A549 (cell line): ENCODE results near the gene CDH6. TPM values are rescaled to one million over a fixed set of nuclear protein-coding genes. Genes with fewer than 3 reads are reported as not detected.

ENCODE experiments used
- ATAC-seq, 2 experiments: fragments of 200-7000 bp in 1 of 2; fragments of >200 bp in 1 of 2; cut with Nextera tagmentation in 1 of 2; cut with Tn5 transposase in 1 of 2; 3 replicates each; pipeline versions ENCODE4 v1.8.0 to v1.9.1; 2018 to 2020; ENCODE audit warnings: mild to moderate bottlenecking in 1 of 2, moderate library complexity in 1 of 2
- CTCF ChIA-PET: fragments of 300-600 bp; sonication (Branson Sonifier 250); formaldehyde crosslinking; extraction: SDS; loops from one replicate; lab custom pipeline; 2021; ENCODE audit warnings: antibody characterized with exemption, inconsistent platforms; lab: Yijun Ruan, JAX
- POLR2A ChIA-PET: fragments of 350-600 bp; formaldehyde crosslinking; extraction: SDS; loops from one replicate; lab custom pipeline; 2021; ENCODE audit warnings: antibody characterized with exemption, inconsistent platforms; lab: Yijun Ruan, JAX
- DNase-seq, 2 experiments: peaks; one replicate each; pipeline versions ENCODE4 v3.0.0 to v3.0.0-alpha.2; 2011 to 2016; ENCODE audit warnings: low read depth in 1 of 2, low spot score in 1 of 2
- FAIRE-seq: peaks from 2 replicates; lab custom pipeline; 2011; peaks lifted over from hg19 to GRCh38; lab: Jason Lieb, UNC
- H3K27ac ChIP-seq, 2 experiments: fragments of >200 bp; sonication (Bioruptor Twin); formaldehyde crosslinking; 3 replicates each; pipeline ENCODE4 v1.5.1; 2016 to 2017
- H3K4me1 ChIP-seq: fragments of >200 bp; sonication (Bioruptor Twin); formaldehyde crosslinking; 3 replicates; pipeline ENCODE4 v1.6.1; 2016
- H3K4me2 ChIP-seq: fragments of >200 bp; sonication (Bioruptor Twin); formaldehyde crosslinking; 3 replicates; pipeline ENCODE4 v1.6.1; 2016
- H3K4me3 ChIP-seq: fragments of >200 bp; sonication (Bioruptor Twin); formaldehyde crosslinking; 3 replicates; pipeline ENCODE4 v1.5.1; 2016
- H3K9me3 ChIP-seq: fragments of >200 bp; sonication (Bioruptor Twin); formaldehyde crosslinking; 3 replicates; pipeline ENCODE4 v1.6.1; 2016
- ATOH8 ChIP-seq: fragments of 250-450 bp; sonication (Bioruptor Pico); IDR thresholded peaks from 2 replicates; pipeline ENCODE4 v1.5.0; 2020; ENCODE audit warnings: low read depth, mild to moderate bottlenecking, moderate library complexity
- BCL3 ChIP-seq: fragments of >200 bp; sonication (Bioruptor Twin); formaldehyde crosslinking; IDR thresholded peaks from 3 replicates; pipeline ENCODE4 v1.6.1; 2016
- CHD2 ChIP-seq: fragments of 150-350 bp; IDR thresholded peaks from 2 replicates; pipeline ENCODE4 v1.6.1; 2014; ENCODE audit warnings: low read length; ENCODE audit not compliant: partially characterized antibody
- CHD4 ChIP-seq: fragments of 200-600 bp; sonication (generic); IDR thresholded peaks from 2 replicates; pipeline ENCODE4 v1.6.1; 2016; ENCODE audit warnings: antibody characterized with exemption, mild to moderate bottlenecking, borderline replicate concordance
- CTCF ChIP-seq: fragments of >200 bp; sonication (Bioruptor Twin); formaldehyde crosslinking; IDR thresholded peaks from 3 replicates; pipeline ENCODE4 v1.5.1; 2016
- E2F6 ChIP-seq: IDR thresholded peaks from 2 replicates; pipeline ENCODE4 v1.6.1; 2012; ENCODE audit warnings: low read depth, borderline replicate concordance
- EHMT2 ChIP-seq: fragments of 200-600 bp; sonication (generic); IDR thresholded peaks from 2 replicates; pipeline ENCODE4 v1.6.1; 2016; ENCODE audit warnings: antibody characterized with exemption, low read depth, mild to moderate bottlenecking, moderate library complexity
- ESRRA ChIP-seq: fragments of 150-350 bp; IDR thresholded peaks from 2 replicates; pipeline ENCODE4 v1.6.1; 2014; ENCODE audit warnings: mild to moderate bottlenecking, low read length, borderline replicate concordance
- HDAC2 ChIP-seq: fragments of 200-600 bp; sonication (generic); IDR thresholded peaks from 2 replicates; pipeline ENCODE4 v1.6.1; 2016
- HEYL ChIP-seq: fragments of 250-450 bp; sonication (Bioruptor Pico); IDR thresholded peaks from 2 replicates; pipeline ENCODE4 v1.8.0; 2021; ENCODE audit warnings: mild to moderate bottlenecking, moderate library complexity
- HOXB5 ChIP-seq: fragments of 250-450 bp; sonication (Bioruptor Pico); IDR thresholded peaks from 2 replicates; pipeline ENCODE4 v1.5.0; 2020; ENCODE audit warnings: mild to moderate bottlenecking, moderate library complexity
- JUNB ChIP-seq: fragments of >200 bp; sonication (Bioruptor Twin); formaldehyde crosslinking; IDR thresholded peaks from 2 replicates; pipeline ENCODE4 v1.6.1; 2016
- KDM1A ChIP-seq: fragments of 200-600 bp; sonication (generic); IDR thresholded peaks from 2 replicates; pipeline ENCODE4 v1.6.1; 2016; ENCODE audit warnings: low read depth, mild to moderate bottlenecking
- MAX ChIP-seq: IDR thresholded peaks from 2 replicates; pipeline ENCODE4 v1.6.1; 2012
- NR3C1 ChIP-seq: fragments of >200 bp; sonication (Bioruptor Twin); formaldehyde crosslinking; IDR thresholded peaks from 3 replicates; pipeline ENCODE4 v1.6.1; 2017
- PBX3 ChIP-seq: IDR thresholded peaks from 2 replicates; pipeline ENCODE4 v1.6.1; 2012
- RAD21 ChIP-seq, 2 experiments: fragments of >200 bp in 1 of 2; sonication (Bioruptor Twin) in 1 of 2; formaldehyde crosslinking in 1 of 2; IDR thresholded peaks in 1 of 2; conservative IDR thresholded peaks in 1 of 2; 2 replicates in 1 of 2; 3 replicates in 1 of 2; pipeline ENCODE4 v1.6.1; 2012 to 2018; ENCODE audit warnings: inconsistent platforms in 1 of 2
- RCOR1 ChIP-seq: fragments of 150-350 bp; IDR thresholded peaks from 2 replicates; pipeline ENCODE4 v1.6.1; 2014; ENCODE audit warnings: antibody characterized with exemption, low read length, low read depth
- REST ChIP-seq: fragments of 200-600 bp; sonication (generic); IDR thresholded peaks from 2 replicates; pipeline ENCODE4 v1.6.1; 2016; ENCODE audit warnings: antibody characterized with exemption, mild to moderate bottlenecking, moderate library complexity
- SREBF2 ChIP-seq: fragments of 450-650 bp; IDR thresholded peaks from 2 replicates; pipeline ENCODE4 v1.6.1; 2014; ENCODE audit warnings: mild to moderate bottlenecking, moderate library complexity
- TFCP2L1 ChIP-seq: fragments of 250-450 bp; sonication (Bioruptor Pico); IDR thresholded peaks from 2 replicates; pipeline ENCODE4 v1.5.0; 2021; ENCODE audit warnings: mild to moderate bottlenecking
- TP53 ChIP-seq: fragments of 250-450 bp; sonication (Bioruptor Pico); IDR thresholded peaks from 2 replicates; pipeline ENCODE4 v1.5.0; 2021; ENCODE audit warnings: mild to moderate bottlenecking, moderate library complexity
- ZFP36 ChIP-seq: fragments of 450-650 bp; IDR thresholded peaks from 2 replicates; pipeline ENCODE4 v1.6.1; 2014; ENCODE audit warnings: borderline replicate concordance; ENCODE audit not compliant: partially characterized antibody
- WGBS: methylation state at CpG from one replicate; pipeline ENCODE4 v1.1.6; 2017; ENCODE audit errors: missing lambda C conversion rate; 5-methylcytosine and 5-hydroxymethylcytosine counted together
- polyA plus RNA-seq, 4 experiments: library from polyadenylated mRNA; depleted of rRNA in 3 of 4; stranded (reverse); fragments of >200 nt; fragmentation: RNase III in 1 of 4; extraction: RNeasy Plus Mini Kit Qiagen cat#74134 plus additional on column Dnase treatment in 1 of 4; gene quantifications; 2 replicates in 3 of 4; 3 replicates in 1 of 4; pipeline ENCODE4 v1.2.3, GENCODE V29; 2011 to 2017

The CDH6 gene
- polyA plus RNA-seq, 2 of the 4 experiments (the other 2 are of a cell fraction): 0.25 to 0.61 TPM

GRCh38 chr5:31185951-31186350 lies 7.5 kb upstream of the CDH6 start (continued):
- no peak for TF ChIP-seq REST
- TF ChIP-seq HOXB5: no peak
- no peak for TF ChIP-seq MAX
- no peak for TF ChIP-seq TP53 (CRISPR knock-in tag)
- no peak for TF ChIP-seq EHMT2

- Histone ChIP-seq H3K27ac (no peak overlapping the region), H3K9me3 (no peaks in the 10 kb centered on the region), H3K4me1 (no peaks in the 10 kb centered on the region), H3K4me3 (no peak overlapping the region), H3K4me2 (no peak overlapping the region)
- DNase-seq (peak; percentile 25 to 38), FAIRE-seq (no peak), ATAC-seq (0 out of 6 replicates have a peak, but pooled peaks of 1 of the 2 experiments have one; percentile 59)
- WGBS: 11% methylated on average over 5 of the region's 5 CpGs
- POLR2A ChIA-PET: no interaction called here
- CTCF ChIA-PET: interaction anchor here (0.6 to 3.3 kb wide), 11 partner anchors 9 to 1184 kb away, joined by 3 to 14 read pairs (median 6); no protein-coding TSS in a partner anchor
- TF ChIP-seq CHD2: no peak
- TF ChIP-seq TFCP2L1: no peak
- TF ChIP-seq REST: peak; percentile 57; the same call in 1 of the 2 replicates
- TF ChIP-seq SREBF2: no peak
- no peak for TF ChIP-seq KDM1A
- no peak for TF ChIP-seq MAX
- no peak for TF ChIP-seq ZFP36
- no peak for TF ChIP-seq HEYL (CRISPR knock-in tag)
- no peak for TF ChIP-seq CHD4
- TF ChIP-seq PBX3: no peak
- peak; percentile 45 to 50 for TF ChIP-seq RAD21 (conservative IDR thresholded peaks at IDR 0.05 in 1 of 2, IDR thresholded peaks at IDR 0.05 in 1 of 2)
- no peak for TF ChIP-seq ESRRA
- no peak for TF ChIP-seq RCOR1
- no peak for TF ChIP-seq JUNB
- no peak for TF ChIP-seq E2F6
- no peak for TF ChIP-seq ATOH8 (CRISPR knock-in tag)
- TF ChIP-seq NR3C1: no peak
- TF ChIP-seq CTCF: peak; percentile 65
- TF ChIP-seq HDAC2: no peak
- no peak for TF ChIP-seq BCL3
Observed at GRCh38 chr5:31186672-31187267, 6.7 kb upstream of the CDH6 start.
